GM19193 (cell line): ENCODE data around the gene PKN3.

Experiments
- POLR2A ChIP-seq: IDR thresholded peaks from 4 replicates; pipeline ENCODE4 v1.6.1; 2011; ENCODE audit not compliant: insufficient read depth, insufficient read length; ENCODE audit errors: extremely low read depth

PKN3 gene

GRCh38 chr9:128753627-128754026 lies 51.3 kb downstream of the PKN3 start:
- TF ChIP-seq POLR2A = no peak

DNA sequence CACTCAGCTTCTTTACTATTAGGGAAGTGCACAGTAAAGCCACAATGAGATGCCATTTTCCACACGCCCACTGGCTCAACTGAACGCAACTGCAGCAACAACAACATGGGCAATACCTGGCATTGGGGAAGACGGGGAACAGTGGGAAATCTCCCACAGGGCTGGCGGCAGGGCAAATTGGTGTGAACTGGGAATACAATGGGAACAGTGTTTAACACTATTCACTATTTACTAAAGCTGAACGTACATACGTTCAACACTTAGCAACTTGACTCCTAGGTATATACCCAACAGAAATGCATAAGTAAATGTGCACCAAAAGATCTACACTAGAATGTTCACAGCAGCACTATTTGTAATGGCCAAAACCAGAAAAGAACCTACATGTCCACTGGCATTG lies 55.3 kb downstream of the PKN3 start:
- no peak for TF ChIP-seq POLR2A

DNA sequence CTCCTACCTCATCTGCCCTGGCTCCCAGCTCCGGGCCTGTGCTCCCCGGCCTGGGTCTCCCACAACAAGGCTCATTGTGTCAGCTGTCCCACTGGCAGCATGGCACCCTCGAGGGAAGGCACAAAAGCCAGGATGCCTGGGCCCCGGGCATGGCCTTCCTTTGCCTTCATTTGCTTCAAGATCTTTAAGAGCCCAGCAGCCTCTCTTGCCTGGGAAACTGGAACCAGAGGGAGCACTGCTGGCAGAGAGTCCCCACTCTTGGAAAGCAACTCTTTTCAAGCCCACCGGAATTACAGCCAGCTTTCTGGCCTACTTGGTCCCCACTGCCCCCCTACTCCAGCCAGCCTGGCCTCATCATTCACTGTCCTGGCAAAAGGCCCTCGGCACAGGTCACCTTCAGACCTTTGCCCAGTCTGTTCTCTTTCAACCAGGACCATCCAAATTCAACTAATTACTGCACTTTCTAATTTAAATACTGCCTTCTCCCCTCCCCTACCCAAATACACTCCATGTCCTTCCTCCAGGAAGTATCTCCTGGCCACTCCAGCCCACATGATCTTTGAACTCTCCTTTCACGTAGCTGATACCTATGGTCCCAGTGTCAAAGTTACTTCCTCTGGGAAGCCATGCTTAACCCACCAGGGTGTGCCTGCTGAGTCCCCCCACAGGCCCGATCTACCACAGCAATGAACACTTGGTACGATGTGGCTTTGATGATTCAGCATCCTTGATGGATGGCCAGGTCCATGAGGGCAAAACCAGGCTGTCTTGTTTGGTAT lies 60.6 kb downstream of the PKN3 start:
- no peak for TF ChIP-seq POLR2A

- no peak for TF ChIP-seq POLR2A
Measured at GRCh38 chr9:128764361-128764760, 62.1 kb downstream of the PKN3 start.

DNA sequence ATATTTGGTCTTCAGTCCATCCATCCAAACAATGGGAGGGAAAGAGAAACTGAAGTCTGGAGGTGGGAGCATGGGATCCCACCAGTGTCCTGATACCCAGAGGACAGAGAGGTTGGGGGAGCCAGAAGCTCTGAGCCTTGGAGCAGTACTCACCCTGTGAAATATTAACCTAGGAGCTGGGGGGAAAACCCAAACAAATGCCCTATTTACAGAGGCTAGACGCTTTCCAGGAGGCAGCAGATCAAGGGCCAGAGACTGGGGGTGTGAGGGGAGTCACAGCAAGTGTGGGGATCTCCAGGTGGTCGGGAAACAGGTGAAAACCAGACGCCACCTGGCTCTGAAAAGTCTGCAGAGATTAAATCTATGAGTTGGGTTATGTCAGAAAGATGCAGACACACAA lies 63.2 kb downstream of the PKN3 start:
- TF ChIP-seq POLR2A = no peak

- no peak for TF ChIP-seq POLR2A
Measured at GRCh38 chr9:128768606-128769005, 66.3 kb downstream of the PKN3 start.
